Activated CD4-positive, CD25-positive, alpha-beta regulatory T cell (primary cell): ENCODE results near the gene SHFL.

Experiments
- DNase-seq, 4 experiments: peaks; one replicate each; lab custom pipeline; 2025; lab: John Stamatoyannopoulos, UW

SHFL gene

GRCh38 chr19:10134040-10134439 lies 47.9 kb downstream of the SHFL start:
- DNase-seq, result no peak

- no peak for DNase-seq
Measured at GRCh38 chr19:10135551-10136334, 49.6 kb downstream of the SHFL start.

- DNase-seq, result no peak
Measured at GRCh38 chr19:10136936-10137335, 50.8 kb downstream of the SHFL start.

- DNase-seq, result no peak
Measured at GRCh38 chr19:10137751-10138682, 51.9 kb downstream of the SHFL start.

GRCh38 chr19:10138879-10139795 lies 53.0 kb downstream of the SHFL start:
- DNase-seq, result no peak

- no peak for DNase-seq
Measured at GRCh38 chr19:10139952-10140351, 53.8 kb downstream of the SHFL start.

- DNase-seq, result no peak
Measured at GRCh38 chr19:10141479-10141878, 55.4 kb downstream of the SHFL start.

GRCh38 chr19:10141973-10142372 lies 55.9 kb downstream of the SHFL start:
- DNase-seq, result no peak
